Mucosa of rectum (tissue), 2 donors: ENCODE data around the gene CD163.

ENCODE experiments used
- H3K27ac ChIP-seq, 2 donors: one replicate each; pipeline ENCODE4 v1.7.0; 2013; ENCODE audit warnings: inconsistent platforms in 2 of 2, low read depth in 2 of 2, low read length in 2 of 2
- H3K27me3 ChIP-seq, 2 donors: one replicate each; pipeline ENCODE4 v1.7.0; 2013; ENCODE audit warnings: low read length in 2 of 2; ENCODE audit not compliant: control insufficient read depth in 2 of 2, insufficient read depth in 2 of 2
- H3K36me3 ChIP-seq, 2 donors: one replicate each; pipeline ENCODE4 v1.7.0; 2013; ENCODE audit warnings: low read length in 2 of 2; ENCODE audit not compliant: control insufficient read depth in 2 of 2, insufficient read depth in 2 of 2
- H3K4me1 ChIP-seq, 2 donors: one replicate each; pipeline ENCODE4 v1.7.0; 2013; ENCODE audit warnings: low read length in 2 of 2, mild to moderate bottlenecking in 1 of 2; ENCODE audit not compliant: control insufficient read depth in 2 of 2, insufficient read depth in 2 of 2
- H3K4me3 ChIP-seq, 2 donors: one replicate each; pipeline ENCODE4 v1.7.0; 2013; ENCODE audit warnings: low read length in 2 of 2
- H3K9ac ChIP-seq, 2 donors: one replicate each; pipeline ENCODE4 v1.7.0; 2013; ENCODE audit warnings: low read length in 2 of 2, low read depth in 1 of 2, mild to moderate bottlenecking in 1 of 2
- H3K9me3 ChIP-seq, 2 donors: one replicate each; pipeline ENCODE4 v1.7.0; 2013; ENCODE audit warnings: low read length in 2 of 2; ENCODE audit not compliant: control insufficient read depth in 2 of 2
- donor health status: healthy.
- donor health status: Normal muscosa, but diverticular disease.

Gene CD163

GRCh38 chr12:7434670-7435069 is 68.9 kb downstream of the CD163 start:
- Histone ChIP-seq H3K27me3 (no peaks in the 10 kb centered on the region), H3K9ac (no peak overlapping the region), H3K27ac (no peak overlapping the region), H3K4me1 (no peaks in the 10 kb centered on the region), H3K36me3 (no peaks in the 10 kb centered on the region), H3K9me3 (no peaks in the 10 kb centered on the region), H3K4me3 (no peak overlapping the region)

- H3K9me3 ChIP-seq: no peaks in the 10 kb centered on the region
- no peaks in the 10 kb centered on the region for H3K4me1 ChIP-seq
- no peak overlapping the region for H3K4me3 ChIP-seq
- H3K9ac ChIP-seq: no peak overlapping the region
- H3K27me3 ChIP-seq: no peaks in the 10 kb centered on the region
- H3K36me3 ChIP-seq: no peaks in the 10 kb centered on the region
- no peak overlapping the region for H3K27ac ChIP-seq
Measured at GRCh38 chr12:7433276-7433822, 70.2 kb downstream of the CD163 start.

- Histone ChIP-seq H3K36me3 (no peaks in the 10 kb centered on the region), H3K9me3 (no peaks in the 10 kb centered on the region), H3K9ac (no peak overlapping the region), H3K4me1 (no peaks in the 10 kb centered on the region), H3K27ac (no peak overlapping the region), H3K4me3 (no peak overlapping the region), H3K27me3 (no peaks in the 10 kb centered on the region)
Measured at GRCh38 chr12:7431993-7432685, 71.4 kb downstream of the CD163 start.
